ENCODE measurements around the gene YIF1B.
A peak's percentile ranks its signal among the peaks of the same experiment; 100 is the strongest.

The YIF1B gene

GRCh38 chr19:38283271-38283670, 32.5 kb downstream of the YIF1B start:
- no peak for TF ChIP-seq CTCF (IDR thresholded peaks at IDR 0.05; ENCODE audit: low read length, missing control alignments)
- DNase-seq (ENCODE audit: low read depth), result no peak
- no peak overlapping the region for H3K4me3 ChIP-seq (replicated peaks; ENCODE audit: low read depth, low read length)

GRCh38 chr19:38281811-38282566, 33.8 kb downstream of the YIF1B start:
- TF ChIP-seq CTCF (IDR thresholded peaks at IDR 0.05; ENCODE audit: low read length, missing control alignments), result no peak
- DNase-seq (ENCODE audit: low read depth), result no peak
- H3K4me3 ChIP-seq (replicated peaks; ENCODE audit: low read depth, low read length), result no peak overlapping the region

GRCh38 chr19:38280030-38280921, 35.5 kb downstream of the YIF1B start:
- TF ChIP-seq CTCF (IDR thresholded peaks at IDR 0.05; ENCODE audit: low read length, missing control alignments), result no peak
- H3K4me3 ChIP-seq (replicated peaks; ENCODE audit: low read depth, low read length), result no peak overlapping the region

GRCh38 chr19:38278751-38279150, 37.0 kb downstream of the YIF1B start:
- DNase-seq (ENCODE audit: low read depth), result no peak
- no peak for TF ChIP-seq CTCF (IDR thresholded peaks at IDR 0.05; ENCODE audit: low read length, missing control alignments)
- H3K4me3 ChIP-seq (replicated peaks; ENCODE audit: low read depth, low read length), result no peak overlapping the region

More at GRCh38 chr19:38280030-38280921, 35.5 kb downstream of the YIF1B start:
- no peak for DNase-seq (ENCODE audit: low read depth)

- no peak for TF ChIP-seq CTCF (IDR thresholded peaks at IDR 0.05; ENCODE audit: low read length, missing control alignments)
- DNase-seq (ENCODE audit: low read depth), result peak; percentile 87
- no peak overlapping the region for H3K4me3 ChIP-seq (replicated peaks; ENCODE audit: low read depth, low read length)
Measured at GRCh38 chr19:38277969-38278680, 37.6 kb downstream of the YIF1B start.

GRCh38 chr19:38277549-38277948, 38.2 kb downstream of the YIF1B start:
- DNase-seq (ENCODE audit: low read depth), result peak; percentile 60
- no peak for TF ChIP-seq CTCF (IDR thresholded peaks at IDR 0.05; ENCODE audit: low read length, missing control alignments)
- no peak overlapping the region for H3K4me3 ChIP-seq (replicated peaks; ENCODE audit: low read depth, low read length)

Measured in fibroblast of pulmonary artery (primary cell).